ENCODE data around the gene PAQR9. TPM values are rescaled to one million over a fixed set of nuclear protein-coding genes. Genes with fewer than 3 reads are reported as not detected.
A peak's percentile ranks its signal among the peaks of the same experiment; 100 is the strongest.

PAQR9 gene
- total and polyA plus RNA-seq, 9 of the 15 experiments (the other 6 are each of a cell fraction or from before 2014, with no cell fraction given): 0.04 to 0.58 (median 0.22) TPM

GRCh38 chr3:143001369-143002082 lies 38.1 kb upstream of the PAQR9 start, which contains the start of gene U2SURP (continued):
- TF ChIP-seq, protein P1, sequence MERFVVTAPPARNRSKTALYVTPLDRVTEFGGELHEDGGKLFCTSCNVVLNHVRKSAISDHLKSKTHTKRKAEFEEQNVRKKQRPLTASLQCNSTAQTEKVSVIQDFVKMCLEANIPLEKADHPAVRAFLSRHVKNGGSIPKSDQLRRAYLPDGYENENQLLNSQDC (CRISPR knock-in tag; IDR thresholded peaks at IDR 0.05): peak; percentile 92
- peak; percentile 91 for TF ChIP-seq DIDO1 (tag; IDR thresholded peaks at IDR 0.05; ENCODE audit: low read depth)
- TF ChIP-seq, protein P2, sequence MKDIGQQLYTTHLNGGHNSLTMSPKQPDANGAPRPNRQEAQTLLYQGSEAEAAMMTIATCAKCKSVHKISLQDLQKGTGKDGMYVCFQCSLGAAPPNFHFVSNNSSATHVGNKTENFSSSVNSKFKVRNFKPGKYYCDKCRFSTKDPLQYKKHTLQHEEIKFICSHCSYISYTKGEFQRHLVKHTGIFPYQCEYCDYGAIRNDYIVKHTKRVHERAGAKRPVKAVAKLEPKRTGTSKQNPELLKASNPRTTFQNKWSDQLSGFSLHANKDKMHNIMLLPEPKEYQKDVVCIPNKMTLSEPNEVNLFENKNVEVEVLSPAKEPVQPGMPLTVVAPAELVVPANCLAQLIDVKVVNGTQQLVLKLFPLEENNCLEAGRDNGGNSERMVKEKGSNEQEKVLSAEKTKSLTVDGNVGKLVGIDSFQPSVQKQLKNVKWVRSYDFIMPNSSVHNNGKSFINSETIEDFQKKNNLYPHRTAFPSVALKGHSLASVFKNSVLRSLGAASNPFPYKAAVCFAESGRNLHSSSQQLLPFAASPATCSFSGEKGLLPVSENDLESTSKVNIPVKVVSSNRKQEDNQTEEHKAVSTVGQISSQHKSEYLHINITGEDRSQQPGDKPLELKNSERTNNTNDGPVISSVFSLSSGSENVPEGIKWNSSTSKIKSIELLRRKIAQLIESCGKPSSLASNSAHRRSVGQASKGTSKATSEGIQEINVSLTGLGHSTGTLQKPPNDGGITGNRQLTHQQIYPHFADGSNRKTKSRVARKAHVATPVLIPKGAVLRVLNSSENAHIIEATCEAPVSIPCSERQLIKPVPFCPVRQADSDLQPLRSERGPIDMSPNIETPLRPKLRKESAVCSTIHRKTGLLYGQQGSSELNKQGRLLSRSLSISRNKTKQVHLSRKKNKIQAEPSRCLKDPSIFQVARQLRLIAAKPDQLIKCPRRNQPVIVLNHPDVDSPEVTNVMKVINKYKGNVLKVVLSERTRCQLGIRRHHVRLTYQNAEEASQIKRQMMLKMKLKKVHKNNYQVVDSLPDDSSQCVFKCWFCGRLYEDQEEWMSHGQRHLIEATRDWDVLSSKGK (CRISPR knock-in tag; IDR thresholded peaks at IDR 0.05): no peak
- no peak for TF ChIP-seq MED1 (CRISPR knock-in tag; IDR thresholded peaks at IDR 0.05; ENCODE audit: borderline replicate concordance)
- TF ChIP-seq ZNF583 (CRISPR knock-in tag; IDR thresholded peaks at IDR 0.05): no peak
- no peak for TF ChIP-seq SRSF1 (IDR thresholded peaks at IDR 0.05; ENCODE audit: low read depth, low read length)
- TF ChIP-seq, protein P3, sequence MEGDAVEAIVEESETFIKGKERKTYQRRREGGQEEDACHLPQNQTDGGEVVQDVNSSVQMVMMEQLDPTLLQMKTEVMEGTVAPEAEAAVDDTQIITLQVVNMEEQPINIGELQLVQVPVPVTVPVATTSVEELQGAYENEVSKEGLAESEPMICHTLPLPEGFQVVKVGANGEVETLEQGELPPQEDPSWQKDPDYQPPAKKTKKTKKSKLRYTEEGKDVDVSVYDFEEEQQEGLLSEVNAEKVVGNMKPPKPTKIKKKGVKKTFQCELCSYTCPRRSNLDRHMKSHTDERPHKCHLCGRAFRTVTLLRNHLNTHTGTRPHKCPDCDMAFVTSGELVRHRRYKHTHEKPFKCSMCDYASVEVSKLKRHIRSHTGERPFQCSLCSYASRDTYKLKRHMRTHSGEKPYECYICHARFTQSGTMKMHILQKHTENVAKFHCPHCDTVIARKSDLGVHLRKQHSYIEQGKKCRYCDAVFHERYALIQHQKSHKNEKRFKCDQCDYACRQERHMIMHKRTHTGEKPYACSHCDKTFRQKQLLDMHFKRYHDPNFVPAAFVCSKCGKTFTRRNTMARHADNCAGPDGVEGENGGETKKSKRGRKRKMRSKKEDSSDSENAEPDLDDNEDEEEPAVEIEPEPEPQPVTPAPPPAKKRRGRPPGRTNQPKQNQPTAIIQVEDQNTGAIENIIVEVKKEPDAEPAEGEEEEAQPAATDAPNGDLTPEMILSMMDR (IDR thresholded peaks at IDR 0.05 in 2 of 3, conservative IDR thresholded peaks at IDR 0.05 in 1 of 3; ENCODE audit: insufficient read depth in 2 of 3, low read depth in 1 of 3, low read length in 3 of 3): 0 out of 6 replicates have a peak, but pooled peaks of 1 of the 3 experiments have one; percentile 14
- no peak for TF ChIP-seq ZNF134 (CRISPR knock-in tag; conservative IDR thresholded peaks at IDR 0.05)
- peak; percentile 98 for TF ChIP-seq TAF1 (IDR thresholded peaks at IDR 0.05; ENCODE audit: control insufficient read depth, extremely low read depth, insufficient read depth, low read length, severe bottlenecking)
- no peak for TF ChIP-seq ZNF75A (CRISPR knock-in tag; IDR thresholded peaks at IDR 0.05)
- peak; percentile 30 for TF ChIP-seq HDAC3 (IDR thresholded peaks at IDR 0.05; ENCODE audit: borderline replicate concordance, partially characterized antibody)
- TF ChIP-seq NR2C2 (CRISPR knock-in tag; IDR thresholded peaks at IDR 0.05): peak; percentile 87
- TF ChIP-seq NR2C2 (tag; IDR thresholded peaks at IDR 0.05): peak; percentile 98
- TF ChIP-seq ZNF224 (CRISPR knock-in tag; IDR thresholded peaks at IDR 0.05): no peak
- TF ChIP-seq GMEB1 (CRISPR knock-in tag; IDR thresholded peaks at IDR 0.05): peak; percentile 58; the same call in 1 of the 2 replicates
- peak; percentile 94 for TF ChIP-seq CXXC5 (CRISPR knock-in tag; IDR thresholded peaks at IDR 0.05)
- TF ChIP-seq L3MBTL2 (IDR thresholded peaks at IDR 0.05): peak; percentile 87

Data from K562 (cell line).